ENCODE data around the gene YIPF4.
"Not testable (repeated sequence)": the region's sequence is repeated elsewhere in the genome, so short reads cannot be mapped to it uniquely, and the experiment has no call there.

The YIPF4 gene

GRCh38 chr2:32258242-32258641 is 19.5 kb upstream of the YIPF4 start:
- Histone ChIP-seq H3K27ac (ENCODE audit: low read length) (no peak overlapping the region), H3K36me3 (ENCODE audit: insufficient read depth, low read depth, low read length) (no peaks in the 10 kb centered on the region)

GRCh38 chr2:32260376-32260775 is 17.3 kb upstream of the YIPF4 start:
- Histone ChIP-seq H3K27me3 (ENCODE audit: insufficient read depth, low read length) (no peaks in the 10 kb centered on the region), H3K9me3 (ENCODE audit: insufficient read depth, low read depth, low read length) (no peaks in the 10 kb centered on the region), H3K27ac (ENCODE audit: low read length) (no peak overlapping the region), H3K4me3 (ENCODE audit: low read length) (no peak overlapping the region), H3K4me1 (ENCODE audit: insufficient read depth, low read length) (no peaks in the 10 kb centered on the region), H3K36me3 (ENCODE audit: insufficient read depth, low read depth, low read length) (no peaks in the 10 kb centered on the region), H3K9ac (ENCODE audit: low read depth, low read length) (no peak overlapping the region)

More at GRCh38 chr2:32258242-32258641, 19.5 kb upstream of the YIPF4 start:
- Histone ChIP-seq H3K4me1 (ENCODE audit: insufficient read depth, low read length) (no peaks in the 10 kb centered on the region), H3K9me3 (ENCODE audit: insufficient read depth, low read depth, low read length) (no peaks in the 10 kb centered on the region), H3K9ac (ENCODE audit: low read depth, low read length) (no peak overlapping the region), H3K4me3 (ENCODE audit: low read length) (no peak overlapping the region), H3K27me3 (ENCODE audit: insufficient read depth, low read length) (no peaks in the 10 kb centered on the region)

GRCh38 chr2:32262105-32262504 is 15.6 kb upstream of the YIPF4 start:
- H3K4me1 ChIP-seq (ENCODE audit: insufficient read depth, low read length), result no peaks in the 10 kb centered on the region
- no peaks in the 10 kb centered on the region for H3K36me3 ChIP-seq (ENCODE audit: insufficient read depth, low read depth, low read length)
- H3K4me3 ChIP-seq (ENCODE audit: low read length), result no peak overlapping the region
- no peaks in the 10 kb centered on the region for H3K27me3 ChIP-seq (ENCODE audit: insufficient read depth, low read length)
- no peaks in the 10 kb centered on the region for H3K9me3 ChIP-seq (ENCODE audit: insufficient read depth, low read depth, low read length)
- H3K27ac ChIP-seq (ENCODE audit: low read length), result no peak overlapping the region
- H3K9ac ChIP-seq (ENCODE audit: low read depth, low read length), result no peak overlapping the region

GRCh38 chr2:32264422-32265105 is 13.1 kb upstream of the YIPF4 start, which contains the start of gene NLRC4:
NLRC4 (minus strand) TSS chr2:32264886; CDS start chr2:32256775, 8,111 bp downstream.
- Histone ChIP-seq H3K4me1 (ENCODE audit: insufficient read depth, low read length) (no peaks in the 10 kb centered on the region), H3K4me3 (ENCODE audit: low read length) (no peak within 1 kb of the TSS), H3K9me3 (ENCODE audit: insufficient read depth, low read depth, low read length) (no peaks in the 10 kb centered on the region), H3K27me3 (ENCODE audit: insufficient read depth, low read length) (no peaks in the 10 kb centered on the region; the same call in 1 of the 2 replicates), H3K27ac (ENCODE audit: low read length) (no peak within 1 kb of the TSS), H3K36me3 (ENCODE audit: insufficient read depth, low read depth, low read length) (no peaks in the 10 kb centered on the region), H3K9ac (ENCODE audit: low read depth, low read length) (no peak within 1 kb of the TSS)

GRCh38 chr2:32271063-32271462 is 6.6 kb upstream of the YIPF4 start:
- no peak overlapping the region for H3K27ac ChIP-seq (ENCODE audit: low read length)
- no peak overlapping the region for H3K9ac ChIP-seq (ENCODE audit: low read depth, low read length)
- H3K9me3 ChIP-seq (ENCODE audit: insufficient read depth, low read depth, low read length), result no peaks in the 10 kb centered on the region
- H3K27me3 ChIP-seq (ENCODE audit: insufficient read depth, low read length), result peaks cover 5% of the 10 kb centered on the region
- no peaks in the 10 kb centered on the region for H3K36me3 ChIP-seq (ENCODE audit: insufficient read depth, low read depth, low read length)
- no peak overlapping the region for H3K4me3 ChIP-seq (ENCODE audit: low read length)
- no peaks in the 10 kb centered on the region for H3K4me1 ChIP-seq (ENCODE audit: insufficient read depth, low read length)

- H3K36me3 ChIP-seq (ENCODE audit: insufficient read depth, low read depth, low read length), result no peaks in the 10 kb centered on the region
- no peak overlapping the region for H3K9ac ChIP-seq (ENCODE audit: low read depth, low read length)
- no peak overlapping the region for H3K4me3 ChIP-seq (ENCODE audit: low read length)
- H3K9me3 ChIP-seq (ENCODE audit: insufficient read depth, low read depth, low read length), result no peaks in the 10 kb centered on the region
- no peak overlapping the region for H3K27ac ChIP-seq (ENCODE audit: low read length)
- H3K4me1 ChIP-seq (ENCODE audit: insufficient read depth, low read length), result no peaks in the 10 kb centered on the region
- H3K27me3 ChIP-seq (ENCODE audit: insufficient read depth, low read length), result peaks cover 5% of the 10 kb centered on the region
These were observed 5.4 kb upstream of the YIPF4 start for GRCh38 chr2:32272279-32272678.

- Histone ChIP-seq H3K9ac (ENCODE audit: low read depth, low read length) (no peak overlapping the region), H3K27me3 (ENCODE audit: insufficient read depth, low read length) (peaks cover 5% of the 10 kb centered on the region; the same call in 1 of the 2 replicates), H3K9me3 (ENCODE audit: insufficient read depth, low read depth, low read length) (no peaks in the 10 kb centered on the region), H3K36me3 (ENCODE audit: insufficient read depth, low read depth, low read length) (no peaks in the 10 kb centered on the region), H3K27ac (ENCODE audit: low read length) (no peak overlapping the region), H3K4me1 (ENCODE audit: insufficient read depth, low read length) (no peaks in the 10 kb centered on the region), H3K4me3 (ENCODE audit: low read length) (no peak overlapping the region)
These were observed 3.4 kb upstream of the YIPF4 start for GRCh38 chr2:32274289-32274688.

- H3K36me3 ChIP-seq (ENCODE audit: insufficient read depth, low read depth, low read length); H3K27ac ChIP-seq (ENCODE audit: low read length); H3K9me3 ChIP-seq (ENCODE audit: insufficient read depth, low read depth, low read length); H3K4me1 ChIP-seq (ENCODE audit: insufficient read depth, low read length); H3K27me3 ChIP-seq (ENCODE audit: insufficient read depth, low read length); H3K4me3 ChIP-seq (ENCODE audit: low read length); H3K9ac ChIP-seq (ENCODE audit: low read depth, low read length): not testable (repeated sequence)
These were observed 1.9 kb upstream of the YIPF4 start for GRCh38 chr2:32275790-32276189.

GRCh38 chr2:32277363-32277673 is 386 bp upstream of the YIPF4 start:
- no peaks in the 10 kb centered on the region for H3K36me3 ChIP-seq (ENCODE audit: insufficient read depth, low read depth, low read length)
- H3K4me3 ChIP-seq (ENCODE audit: low read length), result peak overlapping the region; percentile 92
- peak overlapping the region; percentile 23 for H3K27ac ChIP-seq (ENCODE audit: low read length)
- H3K9me3 ChIP-seq (ENCODE audit: insufficient read depth, low read depth, low read length), result no peaks in the 10 kb centered on the region
- H3K27me3 ChIP-seq (ENCODE audit: insufficient read depth, low read length), result no peaks in the 10 kb centered on the region; the same call in 1 of the 2 replicates
- H3K9ac ChIP-seq (ENCODE audit: low read depth, low read length), result peak overlapping the region; percentile 83; the same call in 1 of the 2 replicates
- H3K4me1 ChIP-seq (ENCODE audit: insufficient read depth, low read length), result no peaks in the 10 kb centered on the region

- no peaks in the 10 kb centered on the region for H3K4me1 ChIP-seq (ENCODE audit: insufficient read depth, low read length)
- peak overlapping the region; percentile 83 for H3K9ac ChIP-seq (ENCODE audit: low read depth, low read length)
- no peaks in the 10 kb centered on the region for H3K9me3 ChIP-seq (ENCODE audit: insufficient read depth, low read depth, low read length)
- H3K27ac ChIP-seq (ENCODE audit: low read length), result no peak overlapping the region
- H3K4me3 ChIP-seq (ENCODE audit: low read length), result peak overlapping the region; percentile 92
- no peaks in the 10 kb centered on the region; the same call in 1 of the 2 replicates for H3K27me3 ChIP-seq (ENCODE audit: insufficient read depth, low read length)
- H3K36me3 ChIP-seq (ENCODE audit: insufficient read depth, low read depth, low read length), result no peaks in the 10 kb centered on the region
These were observed 762 bp downstream of the YIPF4 start for GRCh38 chr2:32278478-32278853.

GRCh38 chr2:32284321-32284720 is 6.6 kb downstream of the YIPF4 start:
- Histone ChIP-seq H3K27ac (ENCODE audit: low read length) (no peak overlapping the region), H3K4me3 (ENCODE audit: low read length) (no peak overlapping the region), H3K9me3 (ENCODE audit: insufficient read depth, low read depth, low read length) (no peaks in the 10 kb centered on the region), H3K4me1 (ENCODE audit: insufficient read depth, low read length) (no peaks in the 10 kb centered on the region; the same call in 1 of the 2 replicates), H3K9ac (ENCODE audit: low read depth, low read length) (no peak overlapping the region), H3K27me3 (ENCODE audit: insufficient read depth, low read length) (no peaks in the 10 kb centered on the region), H3K36me3 (ENCODE audit: insufficient read depth, low read depth, low read length) (no peaks in the 10 kb centered on the region)

GRCh38 chr2:32289165-32289999 is 11.7 kb downstream of the YIPF4 start:
- peaks cover 8% of the 10 kb centered on the region; the same call in 1 of the 2 replicates for H3K36me3 ChIP-seq (ENCODE audit: insufficient read depth, low read depth, low read length)
- no peak overlapping the region for H3K4me3 ChIP-seq (ENCODE audit: low read length)
- no peak overlapping the region for H3K9ac ChIP-seq (ENCODE audit: low read depth, low read length)
- H3K4me1 ChIP-seq (ENCODE audit: insufficient read depth, low read length), result no peaks in the 10 kb centered on the region; the same call in 1 of the 2 replicates
- H3K27me3 ChIP-seq (ENCODE audit: insufficient read depth, low read length), result no peaks in the 10 kb centered on the region
- no peak overlapping the region for H3K27ac ChIP-seq (ENCODE audit: low read length)
- no peaks in the 10 kb centered on the region for H3K9me3 ChIP-seq (ENCODE audit: insufficient read depth, low read depth, low read length)

Measured in iPS-20b (cell line).